Thymus (tissue), 11 donors: ENCODE data around the gene UBE4B. TPM values are rescaled to one million over a fixed set of nuclear protein-coding genes. Genes with fewer than 3 reads are reported as not detected.
A peak's percentile ranks its signal among the peaks of the same experiment; 100 is the strongest.

Source experiments
- DNase-seq, 9 donors: peaks; one replicate each; pipeline ENCODE4 v3.0.0-alpha.2; 2013; ENCODE audit warnings: low spot score in 9 of 9, low read depth in 6 of 9, missing footprints in 1 of 9
- H3K27ac ChIP-seq, 2 donors: one replicate each; pipeline ENCODE4 v1.5.1; 2013; ENCODE audit warnings: control low read depth in 1 of 2, low read depth in 1 of 2, low read length in 1 of 2, mild to moderate bottlenecking in 1 of 2, moderate library complexity in 1 of 2
- H3K27me3 ChIP-seq, 2 donors: one replicate each; pipeline ENCODE4 v1.5.1; 2013; ENCODE audit warnings: low read length in 1 of 2; ENCODE audit not compliant: control insufficient read depth in 2 of 2, insufficient read depth in 1 of 2
- H3K36me3 ChIP-seq, 2 donors: one replicate each; pipeline ENCODE4 v1.5.1; 2013; ENCODE audit warnings: low read length in 1 of 2, mild to moderate bottlenecking in 1 of 2, moderate library complexity in 1 of 2; ENCODE audit not compliant: control insufficient read depth in 2 of 2, insufficient read depth in 2 of 2
- H3K4me1 ChIP-seq, 2 donors: one replicate each; pipeline ENCODE4 v1.5.1; 2013; ENCODE audit warnings: low read length in 2 of 2; ENCODE audit not compliant: control insufficient read depth in 2 of 2, insufficient read depth in 2 of 2
- H3K4me3 ChIP-seq, 2 donors: one replicate each; pipeline ENCODE4 v1.5.1; 2013; ENCODE audit warnings: low read length in 2 of 2, control low read depth in 1 of 2, mild to moderate bottlenecking in 1 of 2
- H3K9me3 ChIP-seq, 2 donors: one replicate each; pipeline ENCODE4 v1.5.1; 2013; ENCODE audit warnings: low read length in 1 of 2, mild to moderate bottlenecking in 1 of 2; ENCODE audit not compliant: control insufficient read depth in 2 of 2, insufficient read depth in 1 of 2
- WGBS: extraction: QIAGEN DNeasy Blood & Tissue Kit; methylation state at CpG from one replicate; pipeline ENCODE4 v1.1.7; 2013; 5-methylcytosine and 5-hydroxymethylcytosine counted together
- polyA plus RNA-seq: library from polyadenylated mRNA; stranded (reverse); fragments of 200-250 nt; gene quantifications from one replicate; pipeline ENCODE4 v1.2.3, GENCODE V29; 2013
- total RNA-seq: library from RNA; stranded (reverse); fragments of 120-200 nt; gene quantifications from one replicate; pipeline ENCODE4 v1.2.4, GENCODE V29; 2013
- donor health status: healthy.

Gene UBE4B
- total and polyA plus RNA-seq, 2 donors = 16.3 to 20.5 TPM

- no peak for DNase-seq
- H3K9me3 ChIP-seq = no peaks in the 10 kb centered on the region
- peaks cover 38 to 47% of the 10 kb centered on the region in 2 donors for H3K36me3 ChIP-seq
- no peaks in the 10 kb centered on the region for H3K4me1 ChIP-seq
- WGBS = 94% methylated on average over 9 of the region's 9 CpGs
- no peak overlapping the region for H3K4me3 ChIP-seq
- H3K27me3 ChIP-seq = no peaks in the 10 kb centered on the region
- H3K27ac ChIP-seq = no peak overlapping the region
These were observed 95.5 kb downstream of the UBE4B start for GRCh38 chr1:10128101-10128765.

GRCh38 chr1:10132316-10132715, 99.6 kb downstream of the UBE4B start:
- Histone ChIP-seq H3K36me3 (peaks cover 55 to 63% of the 10 kb centered on the region in 2 donors), H3K4me1 (no peaks in the 10 kb centered on the region), H3K4me3 (no peak overlapping the region), H3K27me3 (no peaks in the 10 kb centered on the region), H3K9me3 (no peaks in the 10 kb centered on the region), H3K27ac (no peak overlapping the region)
- 99% methylated on average over 6 of the region's 6 CpGs for WGBS
- DNase-seq = no peak

- 91% methylated on average over 10 of the region's 10 CpGs for WGBS
- H3K4me3 ChIP-seq = no peak overlapping the region
- DNase-seq = no peak
- no peak overlapping the region for H3K27ac ChIP-seq
- H3K9me3 ChIP-seq = no peaks in the 10 kb centered on the region
- H3K27me3 ChIP-seq = no peaks in the 10 kb centered on the region
- no peaks in the 10 kb centered on the region for H3K4me1 ChIP-seq
- H3K36me3 ChIP-seq = peaks cover 58 to 60% of the 10 kb centered on the region in 2 donors
These were observed 100.1 kb downstream of the UBE4B start for GRCh38 chr1:10132852-10133251.

GRCh38 chr1:10140981-10141380, 108.2 kb downstream of the UBE4B start:
- H3K27me3 ChIP-seq = no peaks in the 10 kb centered on the region
- DNase-seq = no peak
- no peak overlapping the region for H3K4me3 ChIP-seq
- no peaks in the 10 kb centered on the region for H3K9me3 ChIP-seq
- peaks cover 19 to 37% of the 10 kb centered on the region in 2 donors for H3K36me3 ChIP-seq
- WGBS = 95% methylated on average over 3 of the region's 3 CpGs
- no peaks in the 10 kb centered on the region for H3K4me1 ChIP-seq
- H3K27ac ChIP-seq = no peak overlapping the region

GRCh38 chr1:10143961-10144485, 111.3 kb downstream of the UBE4B start:
- Histone ChIP-seq H3K9me3 (no peaks in the 10 kb centered on the region), H3K4me3 (no peak overlapping the region), H3K27me3 (no peaks in the 10 kb centered on the region), H3K4me1 (no peaks in the 10 kb centered on the region), H3K27ac (no peak overlapping the region), H3K36me3 (peaks cover 18 to 29% of the 10 kb centered on the region in 2 donors)
- no peak for DNase-seq
- 98% methylated on average over 7 of the region's 7 CpGs for WGBS

- no peaks in the 10 kb centered on the region for H3K9me3 ChIP-seq
- H3K36me3 ChIP-seq = peaks cover 18 to 29% of the 10 kb centered on the region in 2 donors
- no peaks in the 10 kb centered on the region for H3K27me3 ChIP-seq
- DNase-seq = no peak
- no peaks in the 10 kb centered on the region for H3K4me1 ChIP-seq
- no peak overlapping the region for H3K27ac ChIP-seq
- 99% methylated on average over 8 of the region's 8 CpGs for WGBS
- H3K4me3 ChIP-seq = no peak overlapping the region
These were observed 113.6 kb downstream of the UBE4B start for GRCh38 chr1:10146391-10146790.

GRCh38 chr1:10149231-10149630, 116.5 kb downstream of the UBE4B start:
- Histone ChIP-seq H3K4me1 (no peaks in the 10 kb centered on the region), H3K9me3 (no peaks in the 10 kb centered on the region), H3K27me3 (no peaks in the 10 kb centered on the region), H3K36me3 (peaks cover 11 to 15% of the 10 kb centered on the region in 2 donors), H3K27ac (no peak overlapping the region), H3K4me3 (no peak overlapping the region)
- no peak for DNase-seq

GRCh38 chr1:10152709-10153284, 120.0 kb downstream of the UBE4B start:
- no peaks in the 10 kb centered on the region for H3K4me1 ChIP-seq
- peak in 4 of 9 donors; percentile 1 to 41 (median 16) for DNase-seq
- no peaks in the 10 kb centered on the region for H3K27me3 ChIP-seq
- H3K9me3 ChIP-seq = no peaks in the 10 kb centered on the region
- no peak overlapping the region for H3K4me3 ChIP-seq
- 97% methylated on average over 8 of the region's 8 CpGs for WGBS
- H3K27ac ChIP-seq = no peak overlapping the region
- peaks cover 8 to 14% of the 10 kb centered on the region in 2 donors for H3K36me3 ChIP-seq

- Histone ChIP-seq H3K4me3 (no peak overlapping the region), H3K27me3 (no peaks in the 10 kb centered on the region), H3K9me3 (no peaks in the 10 kb centered on the region), H3K36me3 (peaks cover 18 to 20% of the 10 kb centered on the region in 2 donors), H3K4me1 (no peaks in the 10 kb centered on the region), H3K27ac (no peak overlapping the region)
- 96% methylated on average over 4 of the region's 4 CpGs for WGBS
- DNase-seq = no peak
These were observed 122.4 kb downstream of the UBE4B start for GRCh38 chr1:10155087-10155712.
